HepG2 (cell line): ENCODE data around the gene KRTAP4-16. TPM values are rescaled to one million over a fixed set of nuclear protein-coding genes. Genes with fewer than 3 reads are reported as not detected.

Source experiments
- ATAC-seq: fragments of 200-7000 bp; cut with Tn5 transposase; 3 replicates; pipeline ENCODE4 v1.9.1; 2020; ENCODE audit warnings: mild to moderate bottlenecking, moderate library complexity
- BruUV-seq: library from RNA; stranded (reverse); fragments of 400-500 nt; replicated peaks from 2 replicates; lab custom pipeline; 2021; lab: Mats Ljungman, UMichigan
- CTCF ChIA-PET: fragments of 300-600 bp; formaldehyde crosslinking; extraction: SDS; loops from one replicate; lab custom pipeline; 2021; ENCODE audit warnings: low total read pairs, inconsistent platforms, low intra/inter-chr PET ratio; lab: Yijun Ruan, JAX
- POLR2A ChIA-PET: fragments of 350-600 bp; sonication (Branson Sonifier 250); formaldehyde crosslinking; loops from one replicate; lab custom pipeline; 2020; ENCODE audit warnings: antibody characterized with exemption, inconsistent platforms; lab: Yijun Ruan, JAX
- DNase-seq: peaks from one replicate; pipeline ENCODE4 v3.0.0-alpha.2; 2015; ENCODE audit warnings: low spot score
- FAIRE-seq: peaks from 3 replicates; lab custom pipeline; 2011; peaks lifted over from hg19 to GRCh38; lab: Jason Lieb, UNC
- H2AFZ ChIP-seq: one replicate; pipeline ENCODE4 v1.6.1; 2011; ENCODE audit warnings: low read length, inconsistent platforms
- H3K27ac ChIP-seq: fragments of 300-600 bp; 3 replicates; pipeline ENCODE4 v1.8.0; 2011; ENCODE audit warnings: mixed run types, mild to moderate bottlenecking, mixed read lengths, low read length, inconsistent platforms; ENCODE audit not compliant: insufficient read depth; ENCODE audit errors: extremely low read length
- H3K27me3 ChIP-seq, 2 experiments: fragments of 200-600 bp in 1 of 2; 2 replicates in 1 of 2; 3 replicates in 1 of 2; pipeline versions ENCODE4 v1.6.0 to v1.8.0; 2011; ENCODE audit warnings: low read length in 2 of 2, mild to moderate bottlenecking in 2 of 2, moderate library complexity in 2 of 2, inconsistent platforms in 1 of 2; ENCODE audit not compliant: insufficient read depth in 2 of 2, control insufficient read depth in 1 of 2
- H3K36me3 ChIP-seq, 2 experiments: fragments of 200-600 bp in 1 of 2; replicated peaks in 1 of 2; 2 replicates in 1 of 2; 3 replicates in 1 of 2; pipeline versions ENCODE4 v1.5.1 to v1.8.0; 2011; ENCODE audit warnings: low read length in 2 of 2, inconsistent platforms in 1 of 2; ENCODE audit not compliant: insufficient read depth in 2 of 2, control insufficient read depth in 1 of 2
- H3K4me1 ChIP-seq: 2 replicates; pipeline ENCODE4 v1.5.1; 2012; ENCODE audit warnings: low read length, inconsistent platforms; ENCODE audit not compliant: insufficient read depth
- H3K4me2 ChIP-seq: 2 replicates; pipeline ENCODE4 v1.6.0; 2011; ENCODE audit warnings: low read depth, low read length, inconsistent platforms
- H3K4me3 ChIP-seq, 3 experiments: fragments of 200-600 bp in 1 of 3; sonication (generic), shearing (Covaris generic) in 1 of 3; replicated peaks in 1 of 3; 2 replicates each; pipeline ENCODE4 v1.5.1; 2011 to 2016; ENCODE audit warnings: low read length in 3 of 3, inconsistent platforms in 2 of 3, low read depth in 2 of 3, mild to moderate bottlenecking in 2 of 3, control low read depth in 1 of 3, mixed read lengths in 1 of 3; ENCODE audit not compliant: insufficient read depth in 1 of 3
- H3K79me2 ChIP-seq: one replicate; pipeline ENCODE4 v1.6.1; 2011; ENCODE audit warnings: low read length, inconsistent platforms; ENCODE audit not compliant: insufficient read depth
- H3K9ac ChIP-seq: 2 replicates; pipeline ENCODE4 v1.6.0; 2011; ENCODE audit warnings: mild to moderate bottlenecking, low read depth, low read length, inconsistent platforms; ENCODE audit not compliant: insufficient read depth
- H3K9me3 ChIP-seq: 2 replicates; pipeline ENCODE4 v1.5.1; 2012; ENCODE audit warnings: mild to moderate bottlenecking, low read length
- H4K20me1 ChIP-seq: 2 replicates; pipeline ENCODE4 v1.6.0; 2011; ENCODE audit warnings: inconsistent platforms, mild to moderate bottlenecking, low read length, moderate library complexity; ENCODE audit not compliant: insufficient read depth
- ARNTL ChIP-seq: sonication (generic); formaldehyde crosslinking; IDR thresholded peaks from 2 replicates; pipeline ENCODE4 v1.4.0; 2020; ENCODE audit warnings: mild to moderate bottlenecking, missing genetic modification reagents
- BORCS8-MEF2B ChIP-seq: sonication (generic); formaldehyde crosslinking; IDR thresholded peaks from 2 replicates; pipeline ENCODE4 v1.8.0; 2022; ENCODE audit warnings: mild to moderate bottlenecking, missing genetic modification reagents
- MAF1 ChIP-seq: sonication (generic); formaldehyde crosslinking; IDR thresholded peaks from 2 replicates; pipeline ENCODE4 v1.5.0; 2020; ENCODE audit warnings: missing genetic modification reagents, borderline replicate concordance
- MBNL3 ChIP-seq: fragments of 250-450 bp; sonication (Bioruptor Pico); conservative IDR thresholded peaks from 2 replicates; pipeline ENCODE4 v1.8.0; 2022; ENCODE audit warnings: mild to moderate bottlenecking, inconsistent platforms
- MTF2 ChIP-seq: sonication (generic); formaldehyde crosslinking; IDR thresholded peaks from 2 replicates; pipeline ENCODE4 v1.5.0; 2020; ENCODE audit warnings: missing genetic modification reagents, borderline replicate concordance
- RFX3 ChIP-seq: IDR thresholded peaks from 2 replicates; pipeline ENCODE4 v1.6.1; 2016; ENCODE audit warnings: missing biosample characterization, missing genetic modification reagents
- ZNF234 ChIP-seq: sonication (generic); formaldehyde crosslinking; conservative IDR thresholded peaks from 2 replicates; pipeline ENCODE4 v1.5.1; 2020; ENCODE audit warnings: mild to moderate bottlenecking, missing genetic modification reagents
- ZNF770 ChIP-seq: sonication (generic); formaldehyde crosslinking; IDR thresholded peaks from 2 replicates; pipeline ENCODE4 v1.5.0; 2020; ENCODE audit warnings: mild to moderate bottlenecking, missing genetic modification reagents
- WGBS: methylation state at CpG from one replicate; pipeline ENCODE4 v1.1.6; 2017; ENCODE audit warnings: low lambda C conversion rate; 5-methylcytosine and 5-hydroxymethylcytosine counted together
- in situ Hi-C: cut with HindIII; loops from 2 replicates; pipeline ENCODE4 v1.10.0; 2017; ENCODE audit warnings: low pct_unique_long_range_greater_than_20kb; ENCODE audit not compliant: extremely low pct_ligation_motif_present
- intact Hi-C: fragments of 100-400 bp; cut with micrococcal nuclease; formaldehyde crosslinking; loops from one replicate; pipeline ENCODE4 v1.10.0; 2022; ENCODE audit not compliant: unreplicated experiment
- polyA plus RNA-seq, 8 experiments: library from polyadenylated mRNA; depleted of rRNA in 3 of 8; stranded (reverse) in 7 of 8; unstranded in 1 of 8; fragments of >200 nt; fragmentation: Illumina TruSeq in 4 of 8; extraction: Trizol in 4 of 8; gene quantifications; 2 replicates each; pipeline versions ENCODE4 v1.2.1 to v1.2.3, GENCODE V29; 2011 to 2016; ENCODE audit warnings: low read depth in 4 of 8, missing spikeins in 1 of 8, mixed read lengths in 1 of 8; ENCODE audit not compliant: insufficient read depth in 1 of 8
- total RNA-seq, 5 experiments: library from RNA; depleted of rRNA; stranded (reverse); fragments of >200 nt; fragmentation: Illumina TruSeq; extraction: Trizol; gene quantifications; 2 replicates each; pipeline ENCODE4 v1.2.3, GENCODE V29; 2016; ENCODE audit warnings: low read depth in 1 of 5
- TF ChIP-seq, protein P1 (sequence below): sonication (generic); formaldehyde crosslinking; IDR thresholded peaks from 2 replicates; pipeline ENCODE4 v1.5.0; 2020; ENCODE audit warnings: mild to moderate bottlenecking, missing genetic modification reagents, borderline replicate concordance

KRTAP4-16 gene
- total and polyA plus RNA-seq, 2 of the 13 experiments (the other 11 are each of a cell fraction or from before 2014, with no cell fraction given), result not detected

- no peaks in the 10 kb centered on the region for H3K79me2 ChIP-seq
- FAIRE-seq (no peak), DNase-seq (no peak), ATAC-seq (no peak)
- no peaks in the 10 kb centered on the region for H4K20me1 ChIP-seq
- no TSS peak for BruUV-seq
- H3K4me1 ChIP-seq, result peaks cover 40% of the 10 kb centered on the region
- ChIA-PET POLR2A (no interaction called here), CTCF (no interaction called here)
- TF ChIP-seq ZNF770 (CRISPR knock-in tag) (no peak), RFX3 (no peak), MTF2 (CRISPR knock-in tag) (no peak), MBNL3 (CRISPR knock-in tag) (no peak), MAF1 (CRISPR knock-in tag) (no peak), ARNTL (CRISPR knock-in tag) (no peak), BORCS8-MEF2B (CRISPR knock-in tag) (no peak)
- intact Hi-C loops, result no loop called here
- H3K27ac ChIP-seq, result no peak overlapping the region
- H3K9me3 ChIP-seq, result no peaks in the 10 kb centered on the region
- H3K4me2 ChIP-seq, result no peak overlapping the region
- WGBS, result 91% methylated on average over 1 of the region's 1 CpG
- H3K4me3 ChIP-seq, result no peak overlapping the region
- in situ Hi-C loops, result no loop called here
- no peaks in the 10 kb centered on the region for H3K36me3 ChIP-seq
- no peaks in the 10 kb centered on the region for H3K27me3 ChIP-seq
- H2AFZ ChIP-seq, result no peak overlapping the region
- H3K9ac ChIP-seq, result no peak overlapping the region
These were observed 37.7 kb downstream of the KRTAP4-16 start for GRCh38 chr17:41064301-41064700.

- CTCF ChIA-PET, result no interaction called here
- BruUV-seq, result no TSS peak
- TF ChIP-seq, protein P1, sequence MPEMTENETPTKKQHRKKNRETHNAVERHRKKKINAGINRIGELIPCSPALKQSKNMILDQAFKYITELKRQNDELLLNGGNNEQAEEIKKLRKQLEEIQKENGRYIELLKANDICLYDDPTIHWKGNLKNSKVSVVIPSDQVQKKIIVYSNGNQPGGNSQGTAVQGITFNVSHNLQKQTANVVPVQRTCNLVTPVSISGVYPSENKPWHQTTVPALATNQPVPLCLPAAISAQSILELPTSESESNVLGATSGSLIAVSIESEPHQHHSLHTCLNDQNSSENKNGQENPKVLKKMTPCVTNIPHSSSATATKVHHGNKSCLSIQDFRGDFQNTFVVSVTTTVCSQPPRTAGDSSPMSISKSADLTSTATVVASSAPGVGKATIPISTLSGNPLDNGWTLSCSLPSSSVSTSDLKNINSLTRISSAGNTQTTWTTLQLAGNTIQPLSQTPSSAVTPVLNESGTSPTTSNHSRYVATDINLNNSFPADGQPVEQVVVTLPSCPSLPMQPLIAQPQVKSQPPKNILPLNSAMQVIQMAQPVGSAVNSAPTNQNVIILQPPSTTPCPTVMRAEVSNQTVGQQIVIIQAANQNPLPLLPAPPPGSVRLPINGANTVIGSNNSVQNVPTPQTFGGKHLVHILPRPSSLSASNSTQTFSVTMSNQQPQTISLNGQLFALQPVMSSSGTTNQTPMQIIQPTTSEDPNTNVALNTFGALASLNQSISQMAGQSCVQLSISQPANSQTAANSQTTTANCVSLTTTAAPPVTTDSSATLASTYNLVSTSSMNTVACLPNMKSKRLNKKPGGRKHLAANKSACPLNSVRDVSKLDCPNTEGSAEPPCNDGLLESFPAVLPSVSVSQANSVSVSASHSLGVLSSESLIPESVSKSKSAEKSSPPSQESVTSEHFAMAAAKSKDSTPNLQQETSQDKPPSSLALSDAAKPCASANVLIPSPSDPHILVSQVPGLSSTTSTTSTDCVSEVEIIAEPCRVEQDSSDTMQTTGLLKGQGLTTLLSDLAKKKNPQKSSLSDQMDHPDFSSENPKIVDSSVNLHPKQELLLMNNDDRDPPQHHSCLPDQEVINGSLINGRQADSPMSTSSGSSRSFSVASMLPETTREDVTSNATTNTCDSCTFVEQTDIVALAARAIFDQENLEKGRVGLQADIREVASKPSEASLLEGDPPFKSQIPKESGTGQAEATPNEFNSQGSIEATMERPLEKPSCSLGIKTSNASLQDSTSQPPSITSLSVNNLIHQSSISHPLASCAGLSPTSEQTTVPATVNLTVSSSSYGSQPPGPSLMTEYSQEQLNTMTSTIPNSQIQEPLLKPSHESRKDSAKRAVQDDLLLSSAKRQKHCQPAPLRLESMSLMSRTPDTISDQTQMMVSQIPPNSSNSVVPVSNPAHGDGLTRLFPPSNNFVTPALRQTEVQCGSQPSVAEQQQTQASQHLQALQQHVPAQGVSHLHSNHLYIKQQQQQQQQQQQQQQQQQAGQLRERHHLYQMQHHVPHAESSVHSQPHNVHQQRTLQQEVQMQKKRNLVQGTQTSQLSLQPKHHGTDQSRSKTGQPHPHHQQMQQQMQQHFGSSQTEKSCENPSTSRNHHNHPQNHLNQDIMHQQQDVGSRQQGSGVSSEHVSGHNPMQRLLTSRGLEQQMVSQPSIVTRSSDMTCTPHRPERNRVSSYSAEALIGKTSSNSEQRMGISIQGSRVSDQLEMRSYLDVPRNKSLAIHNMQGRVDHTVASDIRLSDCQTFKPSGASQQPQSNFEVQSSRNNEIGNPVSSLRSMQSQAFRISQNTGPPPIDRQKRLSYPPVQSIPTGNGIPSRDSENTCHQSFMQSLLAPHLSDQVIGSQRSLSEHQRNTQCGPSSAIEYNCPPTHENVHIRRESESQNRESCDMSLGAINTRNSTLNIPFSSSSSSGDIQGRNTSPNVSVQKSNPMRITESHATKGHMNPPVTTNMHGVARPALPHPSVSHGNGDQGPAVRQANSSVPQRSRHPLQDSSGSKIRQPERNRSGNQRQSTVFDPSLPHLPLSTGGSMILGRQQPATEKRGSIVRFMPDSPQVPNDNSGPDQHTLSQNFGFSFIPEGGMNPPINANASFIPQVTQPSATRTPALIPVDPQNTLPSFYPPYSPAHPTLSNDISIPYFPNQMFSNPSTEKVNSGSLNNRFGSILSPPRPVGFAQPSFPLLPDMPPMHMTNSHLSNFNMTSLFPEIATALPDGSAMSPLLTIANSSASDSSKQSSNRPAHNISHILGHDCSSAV (CRISPR knock-in tag), result no peak
- TF ChIP-seq ZNF234 (CRISPR knock-in tag), result no peak
These were observed 38.6 kb downstream of the KRTAP4-16 start for GRCh38 chr17:41063449-41063848.

More at GRCh38 chr17:41063449-41063848, 38.6 kb downstream of the KRTAP4-16 start:
- FAIRE-seq (no peak), ATAC-seq (no peak), DNase-seq (peak; percentile 23)
- H3K27me3 ChIP-seq, result no peaks in the 10 kb centered on the region
- no peak overlapping the region for H3K4me3 ChIP-seq
- in situ Hi-C loops, result no loop called here
- H3K9ac ChIP-seq, result no peak overlapping the region
- POLR2A ChIA-PET, result no interaction called here
- no peaks in the 10 kb centered on the region for H3K36me3 ChIP-seq
- no peaks in the 10 kb centered on the region for H3K9me3 ChIP-seq
- H3K4me1 ChIP-seq, result peaks cover 49% of the 10 kb centered on the region
- no peak overlapping the region for H3K27ac ChIP-seq
- no peak overlapping the region for H2AFZ ChIP-seq
- H3K79me2 ChIP-seq, result no peaks in the 10 kb centered on the region
- no peaks in the 10 kb centered on the region for H4K20me1 ChIP-seq
- no peak overlapping the region for H3K4me2 ChIP-seq
- WGBS, result 53% methylated on average over 4 of the region's 4 CpGs
- intact Hi-C loops, result no loop called here
